ENCODE measurements around the gene PCIF1.

Gene PCIF1

GRCh38 chr20:45920462-45921336 is 13.8 kb upstream of the PCIF1 start:
- no peak for DNase-seq
- no peak for TF ChIP-seq CTCF (IDR thresholded peaks at IDR 0.05; ENCODE audit: low read depth, low read length, missing control alignments)
- H3K27me3 ChIP-seq (replicated peaks) = no peaks in the 10 kb centered on the region
- no peak overlapping the region for H3K4me3 ChIP-seq (ENCODE audit: low read depth, low read length)
- H3K36me3 ChIP-seq (replicated peaks) = no peaks in the 10 kb centered on the region
- in situ Hi-C loops (cut with HindIII; ENCODE audit: low pct_ligation_motif_present, low sequenced_read_pairs) = no loop called here
- H3K27ac ChIP-seq = peak overlapping the region; percentile 62

- in situ Hi-C loops (cut with HindIII; ENCODE audit: low pct_ligation_motif_present, low sequenced_read_pairs) = no loop called here
- TF ChIP-seq CTCF (IDR thresholded peaks at IDR 0.05; ENCODE audit: low read depth, low read length, missing control alignments) = no peak
- Histone ChIP-seq H3K27ac (no peak overlapping the region), H3K36me3 (replicated peaks) (no peaks in the 10 kb centered on the region), H3K27me3 (replicated peaks) (no peaks in the 10 kb centered on the region), H3K4me3 (ENCODE audit: low read depth, low read length) (no peak overlapping the region)
- DNase-seq = no peak
Observed at GRCh38 chr20:45921337-45922189, 12.9 kb upstream of the PCIF1 start.

GRCh38 chr20:45924391-45925261 is 9.9 kb upstream of the PCIF1 start:
- no peak overlapping the region for H3K4me3 ChIP-seq (ENCODE audit: low read depth, low read length)

GRCh38 chr20:45925821-45926506 is 8.5 kb upstream of the PCIF1 start:
- no peak for DNase-seq
- in situ Hi-C loops (cut with HindIII; ENCODE audit: low pct_ligation_motif_present, low sequenced_read_pairs) = no loop called here
- TF ChIP-seq CTCF (IDR thresholded peaks at IDR 0.05; ENCODE audit: low read depth, low read length, missing control alignments) = no peak
- no peaks in the 10 kb centered on the region for H3K36me3 ChIP-seq (replicated peaks)
- no peaks in the 10 kb centered on the region for H3K27me3 ChIP-seq (replicated peaks)
- no peak overlapping the region for H3K4me3 ChIP-seq (ENCODE audit: low read depth, low read length)
- no peak overlapping the region for H3K27ac ChIP-seq

More at GRCh38 chr20:45924391-45925261, 9.9 kb upstream of the PCIF1 start:
- DNase-seq = peak; percentile 42
- in situ Hi-C loops (cut with HindIII; ENCODE audit: low pct_ligation_motif_present, low sequenced_read_pairs) = no loop called here
- no peaks in the 10 kb centered on the region for H3K27me3 ChIP-seq (replicated peaks)
- no peak for TF ChIP-seq CTCF (IDR thresholded peaks at IDR 0.05; ENCODE audit: low read depth, low read length, missing control alignments)
- H3K36me3 ChIP-seq (replicated peaks) = no peaks in the 10 kb centered on the region
- H3K27ac ChIP-seq = no peak overlapping the region

- no peaks in the 10 kb centered on the region for H3K36me3 ChIP-seq (replicated peaks)
- no peak overlapping the region for H3K27ac ChIP-seq
- in situ Hi-C loops (cut with HindIII; ENCODE audit: low pct_ligation_motif_present, low sequenced_read_pairs) = no loop called here
- no peak overlapping the region for H3K4me3 ChIP-seq (ENCODE audit: low read depth, low read length)
- H3K27me3 ChIP-seq (replicated peaks) = no peaks in the 10 kb centered on the region
- DNase-seq = no peak
- TF ChIP-seq CTCF (IDR thresholded peaks at IDR 0.05; ENCODE audit: low read depth, low read length, missing control alignments) = no peak
Observed at GRCh38 chr20:45926731-45927070, 7.8 kb upstream of the PCIF1 start.
